Measurements from ENCODE around the gene TRMU.

DNA sequence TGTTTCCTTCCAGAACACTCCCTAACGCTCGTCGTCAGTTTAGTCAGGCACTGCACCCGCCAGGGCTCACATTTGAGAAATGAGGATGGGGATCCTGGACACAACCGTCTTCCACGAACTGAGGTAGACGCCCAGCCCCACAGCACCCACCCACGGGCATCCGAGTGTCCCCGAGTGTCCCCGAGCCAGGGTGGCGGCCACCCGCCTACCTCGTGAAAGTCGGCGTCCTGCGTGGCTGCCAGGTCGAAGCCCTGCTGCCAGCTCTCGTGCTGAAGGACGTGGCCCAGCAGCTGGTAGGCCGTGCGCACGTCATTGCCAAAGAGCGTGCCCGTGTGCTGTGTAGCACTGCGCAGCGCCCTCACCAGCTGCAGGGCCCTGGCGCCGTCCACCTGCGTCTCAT lies 53.6 kb downstream of the TRMU start:
- TF ChIP-seq, protein P1, sequence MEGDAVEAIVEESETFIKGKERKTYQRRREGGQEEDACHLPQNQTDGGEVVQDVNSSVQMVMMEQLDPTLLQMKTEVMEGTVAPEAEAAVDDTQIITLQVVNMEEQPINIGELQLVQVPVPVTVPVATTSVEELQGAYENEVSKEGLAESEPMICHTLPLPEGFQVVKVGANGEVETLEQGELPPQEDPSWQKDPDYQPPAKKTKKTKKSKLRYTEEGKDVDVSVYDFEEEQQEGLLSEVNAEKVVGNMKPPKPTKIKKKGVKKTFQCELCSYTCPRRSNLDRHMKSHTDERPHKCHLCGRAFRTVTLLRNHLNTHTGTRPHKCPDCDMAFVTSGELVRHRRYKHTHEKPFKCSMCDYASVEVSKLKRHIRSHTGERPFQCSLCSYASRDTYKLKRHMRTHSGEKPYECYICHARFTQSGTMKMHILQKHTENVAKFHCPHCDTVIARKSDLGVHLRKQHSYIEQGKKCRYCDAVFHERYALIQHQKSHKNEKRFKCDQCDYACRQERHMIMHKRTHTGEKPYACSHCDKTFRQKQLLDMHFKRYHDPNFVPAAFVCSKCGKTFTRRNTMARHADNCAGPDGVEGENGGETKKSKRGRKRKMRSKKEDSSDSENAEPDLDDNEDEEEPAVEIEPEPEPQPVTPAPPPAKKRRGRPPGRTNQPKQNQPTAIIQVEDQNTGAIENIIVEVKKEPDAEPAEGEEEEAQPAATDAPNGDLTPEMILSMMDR (IDR thresholded peaks at IDR 0.05; ENCODE audit: poor library complexity): no peak
- TF ChIP-seq EZH2 (IDR thresholded peaks at IDR 0.05; ENCODE audit: borderline replicate concordance): no peak

Data from hepatocyte (in vitro differentiated cells).